Ascending aorta (tissue), 2 donors: Measurements from ENCODE around the gene RFX8. TPM values are rescaled to one million over a fixed set of nuclear protein-coding genes. Genes with fewer than 3 reads are reported as not detected.

ENCODE experiments used
- DNase-seq, 2 donors: peaks; one replicate each; pipeline ENCODE4 v3.0.0-alpha.2; 2019; ENCODE audit warnings: low spot score in 2 of 2
- H3K27ac ChIP-seq, 2 donors: fragments of 200-600 bp; sonication (generic); one replicate each; pipeline ENCODE4 v1.5.1; 2016 to 2017; ENCODE audit warnings: mild to moderate bottlenecking in 1 of 2
- H3K27me3 ChIP-seq: fragments of 200-600 bp; sonication (generic); one replicate; pipeline ENCODE4 v1.5.1; 2017
- H3K36me3 ChIP-seq, 2 donors: fragments of 200-600 bp; sonication (generic); one replicate each; pipeline ENCODE4 v1.5.1; 2016
- H3K4me1 ChIP-seq, 2 donors: fragments of 200-600 bp; sonication (generic); one replicate each; pipeline ENCODE4 v1.5.1; 2016 to 2017; ENCODE audit warnings: mild to moderate bottlenecking in 1 of 2
- H3K4me3 ChIP-seq, 2 donors: fragments of 200-600 bp; sonication (generic); one replicate each; pipeline ENCODE4 v1.5.1; 2016 to 2017; ENCODE audit warnings: mild to moderate bottlenecking in 1 of 2
- H3K9me3 ChIP-seq, 2 donors: fragments of 200-600 bp; sonication (generic); one replicate each; pipeline ENCODE4 v1.5.1; 2016
- CTCF ChIP-seq, 3 experiments: fragments of 200-600 bp in 2 of 3; fragments of 450-650 bp in 1 of 3; sonication (generic) in 2 of 3; IDR thresholded peaks; one replicate each; pipeline ENCODE4 v1.5.1; 2016 to 2019; ENCODE audit warnings: antibody characterized with exemption in 3 of 3, mild to moderate bottlenecking in 1 of 3, moderate library complexity in 1 of 3
- intact Hi-C: fragments of 100-400 bp; cut with DNase I; formaldehyde crosslinking; loops from one replicate; pipeline ENCODE4 v1.15.1; 2023
- total RNA-seq: library from RNA; depleted of rRNA; stranded (reverse); fragments of >200 nt; gene quantifications from one replicate; pipeline ENCODE4 v1.1.0, GENCODE V29; 2016

The RFX8 gene
- total RNA-seq, 1 donor from 2014 or later: not detected

- no peaks in the 10 kb centered on the region for H3K27me3 ChIP-seq
- H3K36me3 ChIP-seq: no peaks in the 10 kb centered on the region
- H3K4me3 ChIP-seq: no peak overlapping the region
- DNase-seq: no peak
- no peaks in the 10 kb centered on the region for H3K4me1 ChIP-seq
- no peak overlapping the region for H3K27ac ChIP-seq
- TF ChIP-seq CTCF (IDR thresholded peaks at IDR 0.05): no peak
- intact Hi-C loops: loop anchor here (5.0 to 10.0 kb wide), 2 partner anchors 35 to 87 kb away; no protein-coding TSS in a partner anchor
- no peaks in the 10 kb centered on the region for H3K9me3 ChIP-seq
Observed at GRCh38 chr2:101427743-101428142, 47.2 kb downstream of the RFX8 start.

- Histone ChIP-seq H3K27me3 (no peaks in the 10 kb centered on the region), H3K36me3 (no peaks in the 10 kb centered on the region), H3K4me1 (no peaks in the 10 kb centered on the region), H3K4me3 (no peak overlapping the region), H3K27ac (no peak overlapping the region), H3K9me3 (no peaks in the 10 kb centered on the region)
- no peak for DNase-seq
- no peak for TF ChIP-seq CTCF (IDR thresholded peaks at IDR 0.05)
- intact Hi-C loops: loop anchor here (5.0 to 10.0 kb wide), 2 partner anchors 35 to 88 kb away; no protein-coding TSS in a partner anchor
Observed at GRCh38 chr2:101427240-101427639, 47.7 kb downstream of the RFX8 start.

- DNase-seq: no peak
- Histone ChIP-seq H3K4me3 (no peak overlapping the region), H3K9me3 (no peaks in the 10 kb centered on the region), H3K4me1 (no peaks in the 10 kb centered on the region), H3K27me3 (no peaks in the 10 kb centered on the region), H3K36me3 (no peaks in the 10 kb centered on the region), H3K27ac (no peak overlapping the region)
- no peak for TF ChIP-seq CTCF (IDR thresholded peaks at IDR 0.05)
- intact Hi-C loops: loop anchor here (5.0 to 10.0 kb wide), 2 partner anchors 35 to 88 kb away; no protein-coding TSS in a partner anchor
Observed at GRCh38 chr2:101426822-101427221, 48.1 kb downstream of the RFX8 start.

- no peak overlapping the region for H3K27ac ChIP-seq
- H3K4me1 ChIP-seq: no peaks in the 10 kb centered on the region
- H3K4me3 ChIP-seq: no peak overlapping the region
- DNase-seq: no peak
- no peak for TF ChIP-seq CTCF (IDR thresholded peaks at IDR 0.05)
- intact Hi-C loops: loop anchor here (5.0 to 10.0 kb wide), 2 partner anchors 52 to 94 kb away; no protein-coding TSS in a partner anchor
- H3K27me3 ChIP-seq: no peaks in the 10 kb centered on the region
- H3K36me3 ChIP-seq: no peaks in the 10 kb centered on the region
- no peaks in the 10 kb centered on the region for H3K9me3 ChIP-seq
Observed at GRCh38 chr2:101420623-101421022, 54.3 kb downstream of the RFX8 start.

- TF ChIP-seq CTCF (IDR thresholded peaks at IDR 0.05): peak; percentile 65 to 81 (median 69)
- intact Hi-C loops: loop anchor here (1.0 kb wide), 1 partner anchor 412 kb away; no protein-coding TSS in a partner anchor
- no peak for DNase-seq
- H3K4me3 ChIP-seq: no peak overlapping the region
- no peaks in the 10 kb centered on the region for H3K9me3 ChIP-seq
- H3K27ac ChIP-seq: no peak overlapping the region
- H3K27me3 ChIP-seq: no peaks in the 10 kb centered on the region
- H3K36me3 ChIP-seq: no peaks in the 10 kb centered on the region
- H3K4me1 ChIP-seq: no peaks in the 10 kb centered on the region
Observed at GRCh38 chr2:101419096-101419663, 55.7 kb downstream of the RFX8 start.
